SK-N-SH treated with all-trans-retinoic acid at 6 μM for 48 hours (cell line): ENCODE results near the gene TRIM44.

ENCODE experiments used
- ARNTL ChIP-seq: fragments of 450-650 bp; formaldehyde crosslinking; IDR thresholded peaks from 2 replicates; pipeline ENCODE4 v1.5.0; 2020; ENCODE audit warnings: low read depth, mild to moderate bottlenecking, moderate library complexity, borderline replicate concordance
- CSDC2 ChIP-seq: fragments of 250-450 bp; sonication (Bioruptor Pico); IDR thresholded peaks from 2 replicates; pipeline ENCODE4 v1.5.0; 2020; ENCODE audit warnings: mild to moderate bottlenecking, moderate library complexity
- GLIS3 ChIP-seq: fragments of 250-450 bp; sonication (Bioruptor Pico); IDR thresholded peaks from 2 replicates; pipeline ENCODE4 v1.5.0; 2020; ENCODE audit warnings: mild to moderate bottlenecking, moderate library complexity
- ISL1 ChIP-seq: fragments of 250-450 bp; sonication (Bioruptor Pico); IDR thresholded peaks from 2 replicates; pipeline ENCODE4 v2.1.2; 2022; ENCODE audit warnings: mild to moderate bottlenecking, moderate library complexity
- OSR1 ChIP-seq: fragments of 250-450 bp; sonication (Bioruptor Pico); IDR thresholded peaks from 2 replicates; pipeline ENCODE4 v1.8.0; 2022; ENCODE audit warnings: moderate library complexity, mild to moderate bottlenecking, inconsistent platforms
- PATZ1 ChIP-seq: fragments of 250-450 bp; sonication (Bioruptor Pico); IDR thresholded peaks from 2 replicates; pipeline ENCODE4 v1.8.0; 2020; ENCODE audit warnings: mild to moderate bottlenecking, moderate library complexity, borderline replicate concordance
- PPARA ChIP-seq: fragments of 250-450 bp; sonication (Bioruptor Pico); IDR thresholded peaks from 2 replicates; pipeline ENCODE4 v1.5.0; 2020; ENCODE audit warnings: mild to moderate bottlenecking, borderline replicate concordance
- RARB ChIP-seq: fragments of 250-450 bp; sonication (Bioruptor Pico); IDR thresholded peaks from 2 replicates; pipeline ENCODE4 v1.8.0; 2021; ENCODE audit warnings: mild to moderate bottlenecking, moderate library complexity
- TCF4 ChIP-seq: fragments of 250-450 bp; sonication (Bioruptor Pico); IDR thresholded peaks from 2 replicates; pipeline ENCODE4 v1.8.0; 2021; ENCODE audit warnings: mild to moderate bottlenecking, moderate library complexity, borderline replicate concordance
- ZC3H10 ChIP-seq: fragments of 250-450 bp; sonication (Bioruptor Pico); IDR thresholded peaks from 2 replicates; pipeline ENCODE4 v1.5.1; 2021; ENCODE audit warnings: mild to moderate bottlenecking, moderate library complexity
- ZNF565 ChIP-seq: fragments of 450-650 bp; formaldehyde crosslinking; conservative IDR thresholded peaks from 2 replicates; pipeline ENCODE4 v1.5.0; 2020; ENCODE audit warnings: low read depth, mild to moderate bottlenecking, moderate library complexity
- ZNF70 ChIP-seq: fragments of 450-650 bp; formaldehyde crosslinking; IDR thresholded peaks from 2 replicates; pipeline ENCODE4 v1.5.0; 2020; ENCODE audit warnings: mild to moderate bottlenecking, moderate library complexity

- TF ChIP-seq TCF4 (CRISPR knock-in tag): no peak
- no peak for TF ChIP-seq RARB
- no peak for TF ChIP-seq ISL1 (CRISPR knock-in tag)
- TF ChIP-seq OSR1 (CRISPR knock-in tag): no peak
- no peak for TF ChIP-seq ZNF70 (CRISPR knock-in tag)
- TF ChIP-seq ZC3H10: no peak
- no peak for TF ChIP-seq PPARA (CRISPR knock-in tag)
- no peak for TF ChIP-seq ARNTL
- no peak for TF ChIP-seq GLIS3 (CRISPR knock-in tag)
- TF ChIP-seq CSDC2 (CRISPR knock-in tag): no peak
- no peak for TF ChIP-seq PATZ1
- no peak for TF ChIP-seq ZNF565 (CRISPR knock-in tag)
Measured at GRCh38 chr11:35736952-35737351, 74.4 kb downstream of the TRIM44 start.
